ENCODE measurements around the gene ZNF629.

The ZNF629 gene

GRCh38 chr16:30747799-30748633, 39.0 kb downstream of the ZNF629 start, which contains the start of gene PHKG2:
Gene PHKG2, plus strand, starts transcription at chr16:30748425. Its CDS starts 396 bp downstream, at chr16:30748821.
- no peak for TF ChIP-seq JUND (IDR thresholded peaks at IDR 0.05; ENCODE audit: low read depth)
- in situ Hi-C loops (cut with HindIII; ENCODE audit: low pct_unique_long_range_greater_than_20kb, low sequenced_read_pairs) = no loop called here
- DNase-seq (ENCODE audit: low read depth in 1 of 2, low spot score in 1 of 2) = peak; percentile 91 to 99

- DNase-seq (ENCODE audit: low read depth in 1 of 2, low spot score in 1 of 2) = no peak
- TF ChIP-seq JUND (IDR thresholded peaks at IDR 0.05; ENCODE audit: low read depth) = no peak
- in situ Hi-C loops (cut with HindIII; ENCODE audit: low pct_unique_long_range_greater_than_20kb, low sequenced_read_pairs) = no loop called here
Measured at GRCh38 chr16:30747331-30747730, 39.7 kb downstream of the ZNF629 start.

GRCh38 chr16:30746638-30747175, 40.3 kb downstream of the ZNF629 start:
- TF ChIP-seq JUND (IDR thresholded peaks at IDR 0.05; ENCODE audit: low read depth) = no peak
- DNase-seq (ENCODE audit: low read depth in 1 of 2, low spot score in 1 of 2) = no peak
- in situ Hi-C loops (cut with HindIII; ENCODE audit: low pct_unique_long_range_greater_than_20kb, low sequenced_read_pairs) = no loop called here

GRCh38 chr16:30745082-30745481, 41.9 kb downstream of the ZNF629 start:
- no peak for DNase-seq (ENCODE audit: low read depth in 1 of 2, low spot score in 1 of 2)
- TF ChIP-seq JUND (IDR thresholded peaks at IDR 0.05; ENCODE audit: low read depth) = no peak
- in situ Hi-C loops (cut with HindIII; ENCODE audit: low pct_unique_long_range_greater_than_20kb, low sequenced_read_pairs) = no loop called here

GRCh38 chr16:30744183-30744582, 42.8 kb downstream of the ZNF629 start:
- TF ChIP-seq JUND (IDR thresholded peaks at IDR 0.05; ENCODE audit: low read depth) = no peak
- no peak for DNase-seq (ENCODE audit: low read depth in 1 of 2, low spot score in 1 of 2)
- in situ Hi-C loops (cut with HindIII; ENCODE audit: low pct_unique_long_range_greater_than_20kb, low sequenced_read_pairs) = no loop called here

GRCh38 chr16:30743716-30744115, 43.3 kb downstream of the ZNF629 start:
- DNase-seq (ENCODE audit: low read depth in 1 of 2, low spot score in 1 of 2) = no peak
- in situ Hi-C loops (cut with HindIII; ENCODE audit: low pct_unique_long_range_greater_than_20kb, low sequenced_read_pairs) = no loop called here
- no peak for TF ChIP-seq JUND (IDR thresholded peaks at IDR 0.05; ENCODE audit: low read depth)

GRCh38 chr16:30741461-30741914, 45.5 kb downstream of the ZNF629 start:
- DNase-seq (ENCODE audit: low read depth in 1 of 2, low spot score in 1 of 2) = peak; percentile 82 to 96
- in situ Hi-C loops (cut with HindIII; ENCODE audit: low pct_unique_long_range_greater_than_20kb, low sequenced_read_pairs) = no loop called here
- no peak for TF ChIP-seq JUND (IDR thresholded peaks at IDR 0.05; ENCODE audit: low read depth)

- DNase-seq (ENCODE audit: low read depth in 1 of 2, low spot score in 1 of 2) = peak; percentile 98
- in situ Hi-C loops (cut with HindIII; ENCODE audit: low pct_unique_long_range_greater_than_20kb, low sequenced_read_pairs) = no loop called here
- TF ChIP-seq JUND (IDR thresholded peaks at IDR 0.05; ENCODE audit: low read depth) = no peak
Measured at GRCh38 chr16:30740364-30741251, 46.4 kb downstream of the ZNF629 start.

GRCh38 chr16:30738984-30739951, 47.7 kb downstream of the ZNF629 start:
- in situ Hi-C loops (cut with HindIII; ENCODE audit: low pct_unique_long_range_greater_than_20kb, low sequenced_read_pairs) = no loop called here
- no peak for DNase-seq (ENCODE audit: low read depth in 1 of 2, low spot score in 1 of 2)
- TF ChIP-seq JUND (IDR thresholded peaks at IDR 0.05; ENCODE audit: low read depth) = no peak

- DNase-seq (ENCODE audit: low read depth in 1 of 2, low spot score in 1 of 2) = no peak
- in situ Hi-C loops (cut with HindIII; ENCODE audit: low pct_unique_long_range_greater_than_20kb, low sequenced_read_pairs) = no loop called here
- no peak for TF ChIP-seq JUND (IDR thresholded peaks at IDR 0.05; ENCODE audit: low read depth)
Measured at GRCh38 chr16:30737794-30738648, 49.0 kb downstream of the ZNF629 start.

Measured in T47D (cell line).